ENCODE data around the gene AMT. TPM values are rescaled to one million over a fixed set of nuclear protein-coding genes. Genes with fewer than 3 reads are reported as not detected.

Gene AMT
- total RNA-seq, 4 donors from 2014 or later: 1.6 to 6.8 (median 3.3) TPM

DNA sequence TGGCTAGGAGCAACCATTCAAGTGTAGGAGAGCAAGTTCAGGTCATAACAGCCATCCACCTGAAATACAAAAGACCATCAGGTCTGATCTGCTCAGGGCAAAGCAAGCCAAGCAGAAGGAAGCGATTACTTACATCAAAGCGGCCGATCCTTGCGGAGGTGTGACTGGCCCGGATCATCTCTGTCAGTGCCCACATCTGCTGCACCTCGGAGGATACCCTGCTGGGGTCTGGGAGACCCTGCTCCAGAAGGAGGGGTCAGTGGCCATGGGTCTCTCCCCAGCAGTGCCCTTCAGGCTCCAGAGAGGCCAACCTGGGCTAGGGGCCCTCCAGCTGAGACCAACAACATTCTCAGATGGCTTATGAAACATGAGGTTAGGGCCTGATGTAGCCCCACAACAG, 2.5 kb upstream of the AMT start:
- TF ChIP-seq, protein P1, sequence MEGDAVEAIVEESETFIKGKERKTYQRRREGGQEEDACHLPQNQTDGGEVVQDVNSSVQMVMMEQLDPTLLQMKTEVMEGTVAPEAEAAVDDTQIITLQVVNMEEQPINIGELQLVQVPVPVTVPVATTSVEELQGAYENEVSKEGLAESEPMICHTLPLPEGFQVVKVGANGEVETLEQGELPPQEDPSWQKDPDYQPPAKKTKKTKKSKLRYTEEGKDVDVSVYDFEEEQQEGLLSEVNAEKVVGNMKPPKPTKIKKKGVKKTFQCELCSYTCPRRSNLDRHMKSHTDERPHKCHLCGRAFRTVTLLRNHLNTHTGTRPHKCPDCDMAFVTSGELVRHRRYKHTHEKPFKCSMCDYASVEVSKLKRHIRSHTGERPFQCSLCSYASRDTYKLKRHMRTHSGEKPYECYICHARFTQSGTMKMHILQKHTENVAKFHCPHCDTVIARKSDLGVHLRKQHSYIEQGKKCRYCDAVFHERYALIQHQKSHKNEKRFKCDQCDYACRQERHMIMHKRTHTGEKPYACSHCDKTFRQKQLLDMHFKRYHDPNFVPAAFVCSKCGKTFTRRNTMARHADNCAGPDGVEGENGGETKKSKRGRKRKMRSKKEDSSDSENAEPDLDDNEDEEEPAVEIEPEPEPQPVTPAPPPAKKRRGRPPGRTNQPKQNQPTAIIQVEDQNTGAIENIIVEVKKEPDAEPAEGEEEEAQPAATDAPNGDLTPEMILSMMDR (IDR thresholded peaks at IDR 0.05): no peak
- no peak for ATAC-seq (ENCODE audit: low FRiP score)
- no peak for DNase-seq (ENCODE audit: low spot score)

DNA sequence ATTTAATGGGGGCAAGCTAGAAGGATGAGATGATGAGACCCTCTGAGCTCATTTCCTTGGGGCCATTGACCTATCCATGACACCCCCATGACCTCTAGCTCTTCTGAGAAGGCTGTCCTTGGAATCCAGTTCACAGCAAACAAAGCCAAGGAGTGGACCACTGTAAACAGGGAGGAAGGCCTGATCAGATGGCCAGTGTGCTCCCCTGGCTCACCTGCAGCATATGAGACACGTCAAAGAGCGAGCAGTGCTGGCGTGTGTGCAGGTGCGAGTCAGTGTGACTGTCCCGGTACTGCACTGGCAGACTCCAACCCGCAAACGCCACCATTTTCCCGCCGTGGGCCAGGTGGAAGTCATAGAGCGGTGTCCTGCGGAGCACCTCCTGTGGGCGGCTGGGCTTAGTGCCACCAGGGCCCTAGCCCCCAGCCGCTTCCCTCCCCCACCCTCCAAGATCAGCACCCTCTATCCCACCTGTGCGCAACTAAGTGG, 339 bp downstream of the AMT start:
- TF ChIP-seq, protein P1 (IDR thresholded peaks at IDR 0.05): no peak
- no peak for DNase-seq (ENCODE audit: low spot score)
- ATAC-seq (ENCODE audit: low FRiP score): no peak

DNA sequence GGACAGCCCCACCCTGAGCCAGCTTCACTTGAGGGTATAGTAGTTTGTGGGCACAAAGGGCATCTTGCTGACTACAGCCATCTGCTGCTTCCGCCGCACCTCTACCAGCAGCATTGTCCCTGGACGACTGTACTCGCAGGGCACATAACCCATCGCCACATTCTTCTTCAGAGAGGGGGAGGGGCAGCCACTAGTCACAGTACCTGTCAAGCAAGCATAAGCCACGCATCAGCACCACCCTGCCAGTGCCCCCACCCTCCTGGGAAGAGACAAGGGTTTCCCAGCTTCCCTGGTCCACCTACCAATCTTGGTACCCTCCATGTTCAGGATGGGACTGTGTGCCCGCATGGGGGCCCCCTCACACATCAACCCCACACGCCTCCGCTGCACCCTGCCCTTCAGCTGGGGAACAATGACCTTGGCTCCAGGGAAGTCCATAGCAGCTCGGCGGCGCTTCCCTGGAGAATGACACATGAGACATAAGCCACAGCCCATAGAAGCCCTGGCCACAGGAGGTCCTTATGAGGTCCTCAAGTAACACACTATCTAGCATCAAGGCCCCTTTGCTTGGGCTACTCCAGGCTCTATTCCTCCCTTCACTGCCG, 4.7 kb downstream of the AMT start:
- ATAC-seq (ENCODE audit: low FRiP score) (no peak), DNase-seq (ENCODE audit: low spot score) (no peak)
- TF ChIP-seq, protein P1 (IDR thresholded peaks at IDR 0.05): no peak

DNA sequence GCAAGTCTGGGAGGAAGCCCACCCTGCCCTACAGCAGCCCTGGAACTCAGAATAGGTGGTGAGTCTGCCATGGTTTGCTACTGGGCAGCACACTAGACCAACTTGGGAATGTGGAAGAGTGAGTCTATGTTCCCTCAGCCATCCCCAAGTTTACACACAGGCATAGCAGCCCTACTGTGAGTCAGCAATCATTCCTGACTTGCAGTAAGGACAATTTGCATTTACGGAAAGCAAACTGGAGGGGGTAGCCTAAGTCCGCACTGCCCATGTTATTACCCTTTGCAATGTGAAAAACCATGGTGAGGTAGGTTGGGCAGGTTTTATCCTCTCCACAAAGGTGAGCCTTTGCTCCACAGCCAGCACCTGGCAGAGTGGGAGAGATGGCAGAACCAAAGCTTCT, 5.4 kb downstream of the AMT start:
- no peak for ATAC-seq (ENCODE audit: low FRiP score)
- DNase-seq (ENCODE audit: low spot score): no peak
- TF ChIP-seq, protein P1 (IDR thresholded peaks at IDR 0.05): no peak

DNA sequence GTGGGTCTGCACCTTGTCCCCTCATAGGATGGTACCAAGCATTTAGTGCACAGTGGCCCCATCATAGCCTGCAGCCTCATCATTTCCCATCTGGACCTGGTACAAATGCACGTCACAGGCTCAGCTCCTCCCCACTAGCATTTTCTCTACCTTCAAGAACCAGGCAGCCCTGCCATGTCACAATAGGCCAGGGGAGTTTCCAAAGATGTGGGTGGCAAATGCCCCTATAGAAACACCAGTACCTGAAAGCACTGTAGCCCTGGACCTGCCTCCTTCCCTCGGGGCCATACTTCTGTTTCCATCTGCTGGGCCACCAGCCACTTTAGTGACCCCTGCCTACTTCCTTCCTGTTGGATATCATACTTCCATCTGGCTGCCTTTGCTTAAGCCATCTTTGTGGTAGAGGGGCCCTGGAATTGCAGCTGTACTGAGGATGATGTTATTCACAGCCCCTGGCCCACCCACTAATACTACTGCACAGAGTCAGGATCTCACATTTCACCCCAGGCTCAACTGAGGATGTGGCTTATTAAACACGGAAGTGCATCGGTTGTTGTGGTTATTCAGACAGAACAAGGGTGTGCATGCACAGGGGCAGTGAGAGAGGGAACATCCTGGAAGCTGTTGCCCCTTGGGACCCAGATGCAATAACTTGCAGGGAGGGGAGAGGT, 6.2 kb downstream of the AMT start:
- DNase-seq (ENCODE audit: low spot score): no peak
- no peak for ATAC-seq (ENCODE audit: low FRiP score)
- TF ChIP-seq, protein P1 (IDR thresholded peaks at IDR 0.05): no peak

DNA sequence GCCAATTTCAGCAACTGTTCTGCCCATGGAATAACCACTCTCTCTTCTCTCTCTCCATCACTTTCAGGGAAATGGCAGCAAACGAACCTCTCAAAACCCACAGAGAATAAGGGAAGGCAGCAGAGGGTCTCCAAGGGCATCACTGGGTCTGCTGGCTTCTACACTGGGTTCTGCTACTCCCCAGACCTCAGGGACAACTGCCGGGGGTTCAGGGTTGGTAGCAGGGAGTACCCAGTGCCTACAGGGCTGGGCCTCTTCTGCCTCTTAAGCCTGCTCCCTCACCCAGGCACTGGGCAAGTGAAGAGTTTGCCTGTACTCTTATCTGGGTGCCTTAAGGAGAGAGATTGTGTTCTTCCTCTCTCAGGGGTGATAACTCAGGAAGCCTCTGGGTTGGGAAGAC, 7.5 kb downstream of the AMT start:
- TF ChIP-seq, protein P1 (IDR thresholded peaks at IDR 0.05): no peak
- ATAC-seq (ENCODE audit: low FRiP score) (no peak), DNase-seq (ENCODE audit: low spot score) (no peak)

DNA sequence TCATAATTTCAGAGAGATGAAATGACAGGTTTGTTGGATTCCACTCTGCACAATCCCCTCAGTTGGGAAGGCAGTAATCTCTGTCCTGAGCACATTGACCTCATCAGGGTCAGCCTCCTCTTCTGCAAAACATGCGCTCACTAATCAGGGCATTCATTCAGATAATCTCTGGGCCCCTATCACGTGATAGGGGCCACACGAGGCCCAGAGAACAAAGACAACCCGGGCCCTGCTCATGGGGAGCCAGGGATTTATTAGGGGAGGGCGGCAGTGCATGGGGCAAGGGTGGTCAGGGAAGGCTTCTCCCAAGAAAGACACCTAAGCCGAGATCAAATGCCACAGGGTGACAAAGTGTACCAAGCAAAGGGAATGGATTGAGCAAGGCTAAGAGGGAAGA, 8.9 kb downstream of the AMT start:
- TF ChIP-seq, protein P1 (IDR thresholded peaks at IDR 0.05): no peak
- no peak for ATAC-seq (ENCODE audit: low FRiP score)

More for the DNA sequence above, 8.9 kb downstream of the AMT start:
- no peak for DNase-seq (ENCODE audit: low spot score)
